ENCODE measurements around the gene SERTAD2. TPM values are rescaled to one million over a fixed set of nuclear protein-coding genes. Genes with fewer than 3 reads are reported as not detected.

Gene SERTAD2
- total RNA-seq, 4 donors from 2014 or later = 5.4 to 22.1 (median 13.2) TPM

GRCh38 chr2:64698668-64699444 is 45.1 kb upstream of the SERTAD2 start:
- no peak for DNase-seq
- intact Hi-C loops (cut with DNase I; ENCODE audit: low total_unique reads) (no loop called here), in situ Hi-C loops (cut with MboI; ENCODE audit: low pct_ligation_motif_present in 1 of 4, low pct_unique_long_range_greater_than_20kb in 1 of 4, low sequenced_read_pairs in 3 of 4) (no loop called here)
- H3K27ac ChIP-seq = no peak overlapping the region
- H3K36me3 ChIP-seq = no peaks in the 10 kb centered on the region
- H3K4me3 ChIP-seq = no peak overlapping the region
- H3K27me3 ChIP-seq = no peaks in the 10 kb centered on the region
- TF ChIP-seq CTCF (IDR thresholded peaks at IDR 0.05) (no peak), EP300 (IDR thresholded peaks at IDR 0.05; ENCODE audit: low read depth) (no peak), POLR2AphosphoS5 (IDR thresholded peaks at IDR 0.05) (no peak), POLR2A (IDR thresholded peaks at IDR 0.05) (no peak)
- peaks cover 0 to 7% (median 2%) of the 10 kb centered on the region in 4 donors for H3K4me1 ChIP-seq
- no peaks in the 10 kb centered on the region for H3K9me3 ChIP-seq
- 61 to 85% methylated on average over 4 of the region's 4 CpGs for WGBS, 2 donors (ENCODE audit: low coverage in 1 of 2)

- H3K4me3 ChIP-seq = no peak overlapping the region
- H3K27ac ChIP-seq = no peak overlapping the region
- no peak for DNase-seq
- peaks cover 0 to 7% (median 2%) of the 10 kb centered on the region in 4 donors for H3K4me1 ChIP-seq
- no peaks in the 10 kb centered on the region for H3K9me3 ChIP-seq
- TF ChIP-seq POLR2A (IDR thresholded peaks at IDR 0.05) (no peak), CTCF (IDR thresholded peaks at IDR 0.05) (no peak), EP300 (IDR thresholded peaks at IDR 0.05; ENCODE audit: low read depth) (no peak), POLR2AphosphoS5 (IDR thresholded peaks at IDR 0.05) (no peak)
- no peaks in the 10 kb centered on the region for H3K27me3 ChIP-seq
- 69 to 72% methylated on average over 2 of the region's 2 CpGs for WGBS, 2 donors (ENCODE audit: low coverage in 1 of 2)
- no peaks in the 10 kb centered on the region for H3K36me3 ChIP-seq
- in situ Hi-C loops (cut with MboI; ENCODE audit: low pct_ligation_motif_present in 1 of 4, low pct_unique_long_range_greater_than_20kb in 1 of 4, low sequenced_read_pairs in 3 of 4) (no loop called here), intact Hi-C loops (cut with DNase I; ENCODE audit: low total_unique reads) (no loop called here)
Measured at GRCh38 chr2:64698177-64698643, 44.5 kb upstream of the SERTAD2 start.

- Histone ChIP-seq H3K4me3 (no peak overlapping the region), H3K27ac (no peak overlapping the region), H3K27me3 (no peaks in the 10 kb centered on the region), H3K36me3 (no peaks in the 10 kb centered on the region), H3K4me1 (peaks cover 0 to 7% (median 2%) of the 10 kb centered on the region in 4 donors), H3K9me3 (no peaks in the 10 kb centered on the region)
- 83 to 92% methylated on average over 6 of the region's 6 CpGs for WGBS, 2 donors (ENCODE audit: low coverage in 1 of 2)
- DNase-seq = no peak
- intact Hi-C loops (cut with DNase I; ENCODE audit: low total_unique reads) (no loop called here), in situ Hi-C loops (cut with MboI; ENCODE audit: low pct_ligation_motif_present in 1 of 4, low pct_unique_long_range_greater_than_20kb in 1 of 4, low sequenced_read_pairs in 3 of 4) (no loop called here)
- TF ChIP-seq CTCF (IDR thresholded peaks at IDR 0.05) (no peak), POLR2AphosphoS5 (IDR thresholded peaks at IDR 0.05) (no peak)
Measured at GRCh38 chr2:64697297-64698176, 43.8 kb upstream of the SERTAD2 start.

- Histone ChIP-seq H3K27me3 (no peaks in the 10 kb centered on the region), H3K4me3 (no peak overlapping the region), H3K9me3 (no peaks in the 10 kb centered on the region), H3K27ac (no peak overlapping the region), H3K4me1 (peaks cover 0 to 7% (median 2%) of the 10 kb centered on the region in 4 donors), H3K36me3 (no peaks in the 10 kb centered on the region)
- TF ChIP-seq POLR2AphosphoS5 (IDR thresholded peaks at IDR 0.05) (no peak), EP300 (IDR thresholded peaks at IDR 0.05; ENCODE audit: low read depth) (no peak), CTCF (IDR thresholded peaks at IDR 0.05) (no peak), POLR2A (IDR thresholded peaks at IDR 0.05) (no peak)
- intact Hi-C loops (cut with DNase I; ENCODE audit: low total_unique reads) (no loop called here), in situ Hi-C loops (cut with MboI; ENCODE audit: low pct_ligation_motif_present in 1 of 4, low pct_unique_long_range_greater_than_20kb in 1 of 4, low sequenced_read_pairs in 3 of 4) (no loop called here)
- WGBS, 2 donors (ENCODE audit: low coverage in 1 of 2) = 67 to 91% methylated on average over 1 of the region's 1 CpG
- DNase-seq = no peak
Measured at GRCh38 chr2:64696636-64697035, 42.9 kb upstream of the SERTAD2 start.

Measured in transverse colon (tissue), 4 donors.